ENCODE measurements around the gene C19orf81. TPM values are rescaled to one million over a fixed set of nuclear protein-coding genes. Genes with fewer than 3 reads are reported as not detected.

C19orf81 gene
- polyA plus RNA-seq, 1 donor from 2014 or later, result 28.3 TPM

DNA sequence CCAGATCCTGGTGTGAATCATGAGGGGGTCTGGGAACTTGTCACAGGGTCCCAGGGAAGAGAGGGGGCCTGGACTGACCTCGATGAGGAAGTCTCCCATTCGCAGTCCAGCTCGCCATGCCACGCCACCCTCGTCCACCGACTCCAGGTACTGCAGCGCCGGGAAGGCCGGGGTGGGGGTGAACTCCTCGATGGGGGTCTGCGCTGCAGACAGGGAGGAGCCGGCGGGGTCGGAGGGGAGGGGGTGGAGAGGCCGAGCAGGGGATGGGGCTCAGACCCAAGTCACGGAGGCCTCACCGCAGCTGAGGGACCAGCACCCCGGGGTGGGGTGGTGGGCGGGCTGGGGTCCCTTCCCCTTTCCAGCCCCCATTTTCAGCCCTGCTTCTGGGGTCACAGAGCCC, 39.5 kb downstream of the C19orf81 start:
- Histone ChIP-seq H3K36me3 (ENCODE audit: insufficient read depth, low read length) (no peaks in the 10 kb centered on the region), H3K4me3 (ENCODE audit: low read length) (no peak overlapping the region), H4K20me1 (ENCODE audit: insufficient read depth) (no peaks in the 10 kb centered on the region), H3K27ac (ENCODE audit: low read length) (no peak overlapping the region), H3K9me2 (ENCODE audit: insufficient read depth, low read length) (no peaks in the 10 kb centered on the region), H3K9ac (ENCODE audit: low read length) (no peak overlapping the region), H3K4me2 (ENCODE audit: low read length) (no peak overlapping the region), H3K9me3 (ENCODE audit: low read length) (no peaks in the 10 kb centered on the region), H3K27me3 (ENCODE audit: insufficient read depth, low read depth, low read length) (no peaks in the 10 kb centered on the region), H3K79me2 (replicated peaks; ENCODE audit: insufficient read depth, low read length) (peaks cover 37% of the 10 kb centered on the region), H3F3A (ENCODE audit: insufficient read depth, low read length, poor library complexity, severe bottlenecking) (no peaks in the 10 kb centered on the region), H2AFZ (ENCODE audit: low read depth, low read length) (no peak overlapping the region)
- TF ChIP-seq RAD21 (conservative IDR thresholded peaks at IDR 0.05) (no peak), EP300 (conservative IDR thresholded peaks at IDR 0.05; ENCODE audit: poor library complexity, severe bottlenecking) (no peak), TAF1 (IDR thresholded peaks at IDR 0.05; ENCODE audit: low read depth) (no peak), POLR2AphosphoS5 (IDR thresholded peaks at IDR 0.05) (no peak), SMC3 (conservative IDR thresholded peaks at IDR 0.05; ENCODE audit: poor library complexity) (no peak), EZH2 (IDR thresholded peaks at IDR 0.05; ENCODE audit: borderline replicate concordance, insufficient read depth, low read length, poor library complexity, severe bottlenecking) (no peak)
- TF ChIP-seq, protein P1, sequence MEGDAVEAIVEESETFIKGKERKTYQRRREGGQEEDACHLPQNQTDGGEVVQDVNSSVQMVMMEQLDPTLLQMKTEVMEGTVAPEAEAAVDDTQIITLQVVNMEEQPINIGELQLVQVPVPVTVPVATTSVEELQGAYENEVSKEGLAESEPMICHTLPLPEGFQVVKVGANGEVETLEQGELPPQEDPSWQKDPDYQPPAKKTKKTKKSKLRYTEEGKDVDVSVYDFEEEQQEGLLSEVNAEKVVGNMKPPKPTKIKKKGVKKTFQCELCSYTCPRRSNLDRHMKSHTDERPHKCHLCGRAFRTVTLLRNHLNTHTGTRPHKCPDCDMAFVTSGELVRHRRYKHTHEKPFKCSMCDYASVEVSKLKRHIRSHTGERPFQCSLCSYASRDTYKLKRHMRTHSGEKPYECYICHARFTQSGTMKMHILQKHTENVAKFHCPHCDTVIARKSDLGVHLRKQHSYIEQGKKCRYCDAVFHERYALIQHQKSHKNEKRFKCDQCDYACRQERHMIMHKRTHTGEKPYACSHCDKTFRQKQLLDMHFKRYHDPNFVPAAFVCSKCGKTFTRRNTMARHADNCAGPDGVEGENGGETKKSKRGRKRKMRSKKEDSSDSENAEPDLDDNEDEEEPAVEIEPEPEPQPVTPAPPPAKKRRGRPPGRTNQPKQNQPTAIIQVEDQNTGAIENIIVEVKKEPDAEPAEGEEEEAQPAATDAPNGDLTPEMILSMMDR (IDR thresholded peaks at IDR 0.05; ENCODE audit: poor library complexity, severe bottlenecking), result no peak
- TF ChIP-seq, protein P2, sequence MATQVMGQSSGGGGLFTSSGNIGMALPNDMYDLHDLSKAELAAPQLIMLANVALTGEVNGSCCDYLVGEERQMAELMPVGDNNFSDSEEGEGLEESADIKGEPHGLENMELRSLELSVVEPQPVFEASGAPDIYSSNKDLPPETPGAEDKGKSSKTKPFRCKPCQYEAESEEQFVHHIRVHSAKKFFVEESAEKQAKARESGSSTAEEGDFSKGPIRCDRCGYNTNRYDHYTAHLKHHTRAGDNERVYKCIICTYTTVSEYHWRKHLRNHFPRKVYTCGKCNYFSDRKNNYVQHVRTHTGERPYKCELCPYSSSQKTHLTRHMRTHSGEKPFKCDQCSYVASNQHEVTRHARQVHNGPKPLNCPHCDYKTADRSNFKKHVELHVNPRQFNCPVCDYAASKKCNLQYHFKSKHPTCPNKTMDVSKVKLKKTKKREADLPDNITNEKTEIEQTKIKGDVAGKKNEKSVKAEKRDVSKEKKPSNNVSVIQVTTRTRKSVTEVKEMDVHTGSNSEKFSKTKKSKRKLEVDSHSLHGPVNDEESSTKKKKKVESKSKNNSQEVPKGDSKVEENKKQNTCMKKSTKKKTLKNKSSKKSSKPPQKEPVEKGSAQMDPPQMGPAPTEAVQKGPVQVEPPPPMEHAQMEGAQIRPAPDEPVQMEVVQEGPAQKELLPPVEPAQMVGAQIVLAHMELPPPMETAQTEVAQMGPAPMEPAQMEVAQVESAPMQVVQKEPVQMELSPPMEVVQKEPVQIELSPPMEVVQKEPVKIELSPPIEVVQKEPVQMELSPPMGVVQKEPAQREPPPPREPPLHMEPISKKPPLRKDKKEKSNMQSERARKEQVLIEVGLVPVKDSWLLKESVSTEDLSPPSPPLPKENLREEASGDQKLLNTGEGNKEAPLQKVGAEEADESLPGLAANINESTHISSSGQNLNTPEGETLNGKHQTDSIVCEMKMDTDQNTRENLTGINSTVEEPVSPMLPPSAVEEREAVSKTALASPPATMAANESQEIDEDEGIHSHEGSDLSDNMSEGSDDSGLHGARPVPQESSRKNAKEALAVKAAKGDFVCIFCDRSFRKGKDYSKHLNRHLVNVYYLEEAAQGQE (IDR thresholded peaks at IDR 0.05; ENCODE audit: borderline replicate concordance), result no peak

DNA sequence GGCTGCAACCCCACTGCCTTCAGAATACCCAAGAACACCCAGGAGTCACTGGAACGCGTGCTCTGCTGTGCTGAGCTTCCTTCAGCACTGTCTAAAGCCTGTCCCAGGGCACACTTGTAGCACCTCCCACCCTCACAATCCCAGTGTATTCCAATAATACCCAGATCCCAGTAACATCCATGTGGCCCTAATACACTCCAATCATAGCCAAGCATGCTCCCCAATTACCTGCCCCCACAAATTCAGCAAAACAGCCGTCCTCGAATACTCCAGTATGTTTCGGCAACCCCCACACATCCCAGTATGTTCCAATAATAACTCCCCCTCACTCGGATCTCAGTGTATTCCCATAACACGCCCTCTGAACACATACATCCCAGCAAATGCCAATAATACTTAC, 41.2 kb downstream of the C19orf81 start:
- peaks cover 37% of the 10 kb centered on the region for H3K79me2 ChIP-seq (replicated peaks; ENCODE audit: insufficient read depth, low read length)
- no peaks in the 10 kb centered on the region for H3K9me3 ChIP-seq (ENCODE audit: low read length)
- H3K36me3 ChIP-seq (ENCODE audit: insufficient read depth, low read length), result no peaks in the 10 kb centered on the region
- no peak overlapping the region for H2AFZ ChIP-seq (ENCODE audit: low read depth, low read length)
- H3K27me3 ChIP-seq (ENCODE audit: insufficient read depth, low read depth, low read length), result no peaks in the 10 kb centered on the region
- no peaks in the 10 kb centered on the region for H3F3A ChIP-seq (ENCODE audit: insufficient read depth, low read length, poor library complexity, severe bottlenecking)
- H3K4me2 ChIP-seq (ENCODE audit: low read length), result no peak overlapping the region
- H3K9ac ChIP-seq (ENCODE audit: low read length), result no peak overlapping the region
- H3K9me2 ChIP-seq (ENCODE audit: insufficient read depth, low read length), result no peaks in the 10 kb centered on the region
- H4K20me1 ChIP-seq (ENCODE audit: insufficient read depth), result no peaks in the 10 kb centered on the region
- H3K27ac ChIP-seq (ENCODE audit: low read length), result no peak overlapping the region
- H3K4me3 ChIP-seq (ENCODE audit: low read length), result no peak overlapping the region
- TF ChIP-seq POLR2AphosphoS5 (IDR thresholded peaks at IDR 0.05) (no peak), EZH2 (IDR thresholded peaks at IDR 0.05; ENCODE audit: borderline replicate concordance, insufficient read depth, low read length, poor library complexity, severe bottlenecking) (no peak), TAF1 (IDR thresholded peaks at IDR 0.05; ENCODE audit: low read depth) (no peak), RAD21 (conservative IDR thresholded peaks at IDR 0.05) (no peak), SMC3 (conservative IDR thresholded peaks at IDR 0.05; ENCODE audit: poor library complexity) (no peak), EP300 (conservative IDR thresholded peaks at IDR 0.05; ENCODE audit: poor library complexity, severe bottlenecking) (no peak), MXI1 (conservative IDR thresholded peaks at IDR 0.05; ENCODE audit: poor library complexity, severe bottlenecking) (no peak)
- TF ChIP-seq, protein P1 (IDR thresholded peaks at IDR 0.05; ENCODE audit: poor library complexity, severe bottlenecking), result no peak
- TF ChIP-seq, protein P2 (IDR thresholded peaks at IDR 0.05; ENCODE audit: borderline replicate concordance), result no peak
